Thymus (tissue), 11 donors: Measurements from ENCODE around the gene PRRT1. TPM values are rescaled to one million over a fixed set of nuclear protein-coding genes. Genes with fewer than 3 reads are reported as not detected.
"Not testable (repeated sequence)": the region's sequence is repeated elsewhere in the genome, so short reads cannot be mapped to it uniquely, and the experiment has no call there.

ENCODE experiments used
- DNase-seq, 9 donors: peaks; one replicate each; pipeline ENCODE4 v3.0.0-alpha.2; 2013; ENCODE audit warnings: low spot score in 9 of 9, low read depth in 6 of 9, missing footprints in 1 of 9
- H3K27ac ChIP-seq, 2 donors: one replicate each; pipeline ENCODE4 v1.5.1; 2013; ENCODE audit warnings: control low read depth in 1 of 2, low read depth in 1 of 2, low read length in 1 of 2, mild to moderate bottlenecking in 1 of 2, moderate library complexity in 1 of 2
- H3K27me3 ChIP-seq, 2 donors: one replicate each; pipeline ENCODE4 v1.5.1; 2013; ENCODE audit warnings: low read length in 1 of 2; ENCODE audit not compliant: control insufficient read depth in 2 of 2, insufficient read depth in 1 of 2
- H3K36me3 ChIP-seq, 2 donors: one replicate each; pipeline ENCODE4 v1.5.1; 2013; ENCODE audit warnings: low read length in 1 of 2, mild to moderate bottlenecking in 1 of 2, moderate library complexity in 1 of 2; ENCODE audit not compliant: control insufficient read depth in 2 of 2, insufficient read depth in 2 of 2
- H3K4me1 ChIP-seq, 2 donors: one replicate each; pipeline ENCODE4 v1.5.1; 2013; ENCODE audit warnings: low read length in 2 of 2; ENCODE audit not compliant: control insufficient read depth in 2 of 2, insufficient read depth in 2 of 2
- H3K4me3 ChIP-seq, 2 donors: one replicate each; pipeline ENCODE4 v1.5.1; 2013; ENCODE audit warnings: low read length in 2 of 2, control low read depth in 1 of 2, mild to moderate bottlenecking in 1 of 2
- H3K9me3 ChIP-seq, 2 donors: one replicate each; pipeline ENCODE4 v1.5.1; 2013; ENCODE audit warnings: low read length in 1 of 2, mild to moderate bottlenecking in 1 of 2; ENCODE audit not compliant: control insufficient read depth in 2 of 2, insufficient read depth in 1 of 2
- WGBS: extraction: QIAGEN DNeasy Blood & Tissue Kit; methylation state at CpG from one replicate; pipeline ENCODE4 v1.1.7; 2013; 5-methylcytosine and 5-hydroxymethylcytosine counted together
- polyA plus RNA-seq: library from polyadenylated mRNA; stranded (reverse); fragments of 200-250 nt; gene quantifications from one replicate; pipeline ENCODE4 v1.2.3, GENCODE V29; 2013
- total RNA-seq: library from RNA; stranded (reverse); fragments of 120-200 nt; gene quantifications from one replicate; pipeline ENCODE4 v1.2.4, GENCODE V29; 2013
- donor health status: healthy.

The PRRT1 gene
- total and polyA plus RNA-seq, 2 donors: 6.1 TPM; not detected in 1

GRCh38 chr6:32100251-32100650, 51.5 kb downstream of the PRRT1 start:
- H3K36me3 ChIP-seq: not testable (repeated sequence)
- WGBS: 93% methylated on average over 8 of the region's 8 CpGs
- peaks cover 28 to 57% of the 10 kb centered on the region in 2 donors for H3K27me3 ChIP-seq

More at GRCh38 chr6:32100251-32100650, 51.5 kb downstream of the PRRT1 start:
- not testable (repeated sequence) for H3K27ac ChIP-seq, DNase-seq, H3K4me3 ChIP-seq, H3K9me3 ChIP-seq, H3K4me1 ChIP-seq

Other genes with a start within 250 kb of the PRRT1 start
- gene ZBTB12, start 249.9 kb downstream of the PRRT1 start, total RNA-seq: 1.9 TPM
- 2.6 TPM for gene ZBTB12, start 249.9 kb downstream of the PRRT1 start, polyA plus RNA-seq
- 9.0 TPM for gene C2, start 224.2 kb downstream of the PRRT1 start, total RNA-seq
- 10.3 TPM for gene C2, start 224.2 kb downstream of the PRRT1 start, polyA plus RNA-seq
- 17.0 TPM for gene CFB, start 205.8 kb downstream of the PRRT1 start, total RNA-seq
- gene CFB, start 205.8 kb downstream of the PRRT1 start, polyA plus RNA-seq: 41.0 TPM
- 62.9 TPM for gene NELFE, start 193.0 kb downstream of the PRRT1 start, total RNA-seq
- gene NELFE, start 193.0 kb downstream of the PRRT1 start, polyA plus RNA-seq: 44.5 TPM
- gene SKIC2, start 192.8 kb downstream of the PRRT1 start, total RNA-seq: 25.4 TPM
- 110 TPM for gene SKIC2, start 192.8 kb downstream of the PRRT1 start, polyA plus RNA-seq
- gene DXO, start 179.8 kb downstream of the PRRT1 start, total RNA-seq: 11.8 TPM
- gene DXO, start 179.8 kb downstream of the PRRT1 start, polyA plus RNA-seq: 27.3 TPM
- 43.2 TPM for gene C4A, start 169.9 kb downstream of the PRRT1 start, total RNA-seq
- 206 TPM for gene C4A, start 169.9 kb downstream of the PRRT1 start, polyA plus RNA-seq
- gene C4B, start 137.1 kb downstream of the PRRT1 start, total RNA-seq: 47.4 TPM
- gene C4B, start 137.1 kb downstream of the PRRT1 start, polyA plus RNA-seq: 262 TPM
- 0.24 TPM for gene CYP21A2, start 113.5 kb downstream of the PRRT1 start, total RNA-seq
- gene CYP21A2, start 113.5 kb downstream of the PRRT1 start, polyA plus RNA-seq: 15.7 TPM
- gene TNXB, start 42.6 kb downstream of the PRRT1 start, total RNA-seq: 2.1 TPM
- gene TNXB, start 42.6 kb downstream of the PRRT1 start, polyA plus RNA-seq: 8.3 TPM
- 16.0 TPM for gene ATF6B, start 23.7 kb downstream of the PRRT1 start, total RNA-seq
- 49.2 TPM for gene ATF6B, start 23.7 kb downstream of the PRRT1 start, polyA plus RNA-seq
- gene FKBPL, start 21.7 kb downstream of the PRRT1 start, total RNA-seq: 6.8 TPM
- 6.0 TPM for gene FKBPL, start 21.7 kb downstream of the PRRT1 start, polyA plus RNA-seq
- gene PPT2, start 2.2 kb upstream of the PRRT1 start, total RNA-seq: 7.6 TPM
- gene PPT2, start 2.2 kb upstream of the PRRT1 start, polyA plus RNA-seq: 9.8 TPM
- 10.5 TPM for gene EGFL8, start 12.7 kb upstream of the PRRT1 start, total RNA-seq
- gene EGFL8, start 12.7 kb upstream of the PRRT1 start, polyA plus RNA-seq: 31.9 TPM
- gene AGPAT1, start 24.1 kb upstream of the PRRT1 start, total RNA-seq: 25.2 TPM
- 32.6 TPM for gene AGPAT1, start 24.1 kb upstream of the PRRT1 start, polyA plus RNA-seq
- 62.8 TPM for gene RNF5, start 26.5 kb upstream of the PRRT1 start, total RNA-seq
- gene RNF5, start 26.5 kb upstream of the PRRT1 start, polyA plus RNA-seq: 77.3 TPM
- gene AGER, start 32.3 kb upstream of the PRRT1 start, total RNA-seq: 8.5 TPM
- 81.3 TPM for gene AGER, start 32.3 kb upstream of the PRRT1 start, polyA plus RNA-seq
- gene PBX2, start 38.3 kb upstream of the PRRT1 start, total RNA-seq: 28.1 TPM
- gene PBX2, start 38.3 kb upstream of the PRRT1 start, polyA plus RNA-seq: 76.9 TPM
- gene GPSM3, start 40.7 kb upstream of the PRRT1 start, total RNA-seq: 130 TPM
- 146 TPM for gene GPSM3, start 40.7 kb upstream of the PRRT1 start, polyA plus RNA-seq
- 2.5 TPM for gene NOTCH4, start 72.1 kb upstream of the PRRT1 start, total RNA-seq
- 32.7 TPM for gene NOTCH4, start 72.1 kb upstream of the PRRT1 start, polyA plus RNA-seq
- gene TSBP1, start 220.0 kb upstream of the PRRT1 start, total RNA-seq: not detected
- not detected for gene TSBP1, start 220.0 kb upstream of the PRRT1 start, polyA plus RNA-seq